Measurements from ENCODE around the gene TNFRSF18.
"Not testable (repeated sequence)": the region's sequence is repeated elsewhere in the genome, so short reads cannot be mapped to it uniquely, and the experiment has no call there.

The TNFRSF18 gene

DNA sequence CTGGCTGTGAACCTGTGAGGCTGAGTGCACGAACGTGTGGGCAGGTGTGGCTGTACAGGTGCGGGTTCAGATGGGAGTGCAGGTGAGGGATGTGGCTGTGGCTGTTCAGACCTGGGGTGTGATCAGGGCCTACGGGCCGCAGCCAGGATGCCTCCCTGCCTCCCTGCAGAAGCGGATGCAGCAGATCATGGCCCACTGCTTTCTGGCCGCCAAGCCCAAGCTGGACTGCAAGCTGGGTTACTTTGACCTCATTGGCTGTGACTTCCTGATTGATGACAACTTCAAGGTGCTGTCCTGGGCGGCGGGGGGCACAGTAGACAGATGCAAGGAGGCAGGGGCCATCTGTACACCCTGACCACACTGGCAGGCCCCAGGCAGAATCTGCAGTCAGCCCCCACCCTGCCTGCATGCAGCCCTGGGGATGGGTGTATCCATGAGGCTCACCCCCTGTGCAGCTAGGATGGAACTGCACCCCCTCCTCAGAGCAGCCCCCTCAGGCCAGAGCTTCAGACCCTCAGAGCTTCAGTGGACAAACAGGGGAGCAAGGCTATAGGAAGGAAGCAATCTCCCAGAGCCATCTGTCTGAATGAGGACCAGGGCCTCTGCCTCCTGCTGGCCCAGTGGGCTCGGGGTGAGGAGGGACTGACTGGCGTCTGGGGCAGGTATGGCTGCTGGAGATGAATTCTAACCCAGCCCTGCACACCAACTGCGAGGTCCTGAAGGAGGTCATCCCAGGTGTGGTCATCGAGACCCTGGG is 9.8 kb downstream of the TNFRSF18 start:
- DNase-seq, result no peak

DNA sequence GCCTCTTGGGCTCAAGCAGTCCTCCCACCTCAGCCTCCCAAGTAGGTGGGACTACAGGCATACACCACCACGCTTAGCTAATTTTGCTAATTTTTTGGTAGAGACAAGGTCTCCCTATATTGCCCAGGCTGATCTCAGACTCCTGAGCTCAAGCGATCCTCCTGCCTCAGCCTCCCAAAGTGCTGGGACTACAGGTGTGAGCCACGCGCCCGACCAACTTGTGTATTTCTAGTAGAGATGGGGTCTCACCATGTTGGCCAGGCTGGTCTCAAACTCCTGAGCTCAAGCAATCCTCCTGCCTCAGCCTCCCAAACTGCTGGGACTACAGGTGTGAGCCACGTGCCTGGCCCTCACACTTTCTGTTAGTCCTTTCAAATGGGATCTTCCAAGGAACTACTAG is 10.7 kb downstream of the TNFRSF18 start:
- DNase-seq, result not testable (repeated sequence)

DNA sequence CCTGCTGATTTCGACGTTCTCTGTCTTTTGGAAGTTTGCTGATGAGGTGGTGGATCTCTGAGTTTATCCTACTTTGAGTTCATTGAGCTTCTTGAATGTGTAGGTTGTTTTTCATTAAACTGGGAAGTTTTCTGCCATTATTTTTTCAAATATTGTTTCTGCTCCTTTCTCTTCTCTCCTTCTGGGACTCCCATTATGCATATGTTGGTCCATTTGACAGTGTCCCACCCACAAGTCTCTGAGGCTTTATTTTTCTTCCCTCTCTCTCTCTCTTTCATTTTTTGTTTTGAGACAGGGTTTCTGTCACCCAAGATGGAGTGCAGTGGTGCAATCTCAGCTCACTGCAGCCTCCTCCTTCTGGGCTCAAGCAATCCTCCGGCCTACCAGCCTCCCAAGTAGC is 11.7 kb downstream of the TNFRSF18 start:
- no peak for DNase-seq

DNA sequence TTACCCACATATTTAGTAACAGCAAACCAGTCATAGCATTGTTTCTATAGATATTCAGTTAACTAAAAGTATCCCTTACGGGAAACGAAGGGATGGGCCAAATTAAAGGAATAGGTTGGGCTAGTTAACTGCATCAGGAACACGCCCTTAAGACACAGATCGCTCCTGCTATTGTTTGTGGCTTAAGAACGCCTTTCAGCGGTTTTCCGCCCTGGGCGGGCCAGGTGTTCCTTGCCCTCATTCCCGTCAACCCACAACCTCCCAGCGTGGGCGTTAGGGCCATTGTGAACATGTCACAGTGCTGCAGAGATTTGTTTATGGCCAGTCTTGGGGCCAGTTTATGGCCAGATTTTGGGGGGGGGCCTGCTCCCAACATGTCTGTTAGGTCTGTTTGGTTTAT is 14.7 kb downstream of the TNFRSF18 start:
- DNase-seq, result no peak

DNA sequence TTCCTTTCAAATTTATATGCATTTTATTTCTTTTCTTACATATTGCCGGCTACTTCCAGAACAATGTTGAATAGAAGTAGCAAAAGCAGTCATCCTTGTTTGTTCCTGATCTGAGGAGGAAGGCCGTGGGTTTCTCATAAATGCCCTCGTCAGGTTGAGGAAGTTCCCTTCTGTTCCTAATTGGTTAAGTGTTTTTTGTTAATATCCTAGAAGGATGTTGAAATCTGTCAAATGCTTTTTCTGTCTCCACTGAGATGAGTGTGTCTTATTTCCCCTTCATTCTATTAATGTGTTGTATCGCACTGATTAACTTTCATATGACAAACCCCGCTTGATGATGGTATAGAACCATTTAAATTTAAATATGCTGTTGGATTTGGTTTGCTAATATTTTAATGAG is 17.3 kb downstream of the TNFRSF18 start:
- no peak for DNase-seq

DNA sequence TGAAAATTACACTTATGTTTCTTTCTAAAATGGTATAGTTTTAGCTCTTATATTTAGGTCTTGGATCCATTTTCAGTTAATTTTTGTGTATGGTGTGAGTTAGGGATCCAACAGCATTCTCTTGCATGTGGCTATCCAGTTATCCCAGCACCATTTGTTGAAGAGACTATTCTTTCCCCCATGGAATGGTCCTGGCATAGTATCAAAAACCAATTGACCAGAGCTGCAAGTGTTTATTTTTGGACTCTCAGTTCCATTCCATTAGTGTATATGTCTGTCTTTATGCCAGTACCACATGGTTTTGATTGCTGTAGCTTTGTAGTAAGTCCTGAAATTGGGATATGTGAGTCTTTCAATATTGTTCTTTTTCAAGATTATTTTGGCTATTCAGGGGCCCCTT is 18.5 kb downstream of the TNFRSF18 start:
- no peak for DNase-seq

DNA sequence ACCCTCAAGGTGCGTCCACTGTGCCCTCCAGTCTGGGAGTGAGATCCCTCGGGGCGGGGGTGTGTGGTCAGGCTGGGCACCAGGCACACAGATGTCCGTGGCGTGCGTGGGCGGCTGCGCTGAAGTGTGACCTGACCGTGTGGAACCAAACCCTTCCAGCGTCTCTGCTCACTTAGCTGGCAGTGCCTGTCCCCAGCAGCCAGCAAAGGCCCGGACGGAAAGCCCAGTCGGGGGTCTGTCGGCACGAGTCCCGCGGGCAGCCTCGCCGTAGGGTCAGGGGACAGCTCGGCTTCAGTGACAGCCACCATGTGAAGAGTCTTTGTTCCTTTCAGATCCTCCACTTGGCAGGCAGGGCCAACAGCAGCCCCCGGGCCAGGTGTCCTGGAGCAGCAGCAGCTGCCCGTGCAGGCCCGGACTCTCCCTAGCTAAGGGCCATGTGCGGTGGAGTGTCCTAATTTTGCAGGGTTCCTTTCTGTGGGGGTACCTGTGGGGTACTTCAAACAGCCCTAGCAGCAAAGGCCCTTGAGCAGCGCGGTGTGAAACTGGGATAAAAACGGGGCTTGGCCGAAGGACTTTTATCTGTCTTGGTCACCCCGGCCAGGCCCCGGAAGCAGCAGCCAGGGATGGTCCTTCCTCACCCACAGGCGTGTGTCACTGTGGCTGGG is 21.2 kb downstream of the TNFRSF18 start:
- no peak for DNase-seq

DNA sequence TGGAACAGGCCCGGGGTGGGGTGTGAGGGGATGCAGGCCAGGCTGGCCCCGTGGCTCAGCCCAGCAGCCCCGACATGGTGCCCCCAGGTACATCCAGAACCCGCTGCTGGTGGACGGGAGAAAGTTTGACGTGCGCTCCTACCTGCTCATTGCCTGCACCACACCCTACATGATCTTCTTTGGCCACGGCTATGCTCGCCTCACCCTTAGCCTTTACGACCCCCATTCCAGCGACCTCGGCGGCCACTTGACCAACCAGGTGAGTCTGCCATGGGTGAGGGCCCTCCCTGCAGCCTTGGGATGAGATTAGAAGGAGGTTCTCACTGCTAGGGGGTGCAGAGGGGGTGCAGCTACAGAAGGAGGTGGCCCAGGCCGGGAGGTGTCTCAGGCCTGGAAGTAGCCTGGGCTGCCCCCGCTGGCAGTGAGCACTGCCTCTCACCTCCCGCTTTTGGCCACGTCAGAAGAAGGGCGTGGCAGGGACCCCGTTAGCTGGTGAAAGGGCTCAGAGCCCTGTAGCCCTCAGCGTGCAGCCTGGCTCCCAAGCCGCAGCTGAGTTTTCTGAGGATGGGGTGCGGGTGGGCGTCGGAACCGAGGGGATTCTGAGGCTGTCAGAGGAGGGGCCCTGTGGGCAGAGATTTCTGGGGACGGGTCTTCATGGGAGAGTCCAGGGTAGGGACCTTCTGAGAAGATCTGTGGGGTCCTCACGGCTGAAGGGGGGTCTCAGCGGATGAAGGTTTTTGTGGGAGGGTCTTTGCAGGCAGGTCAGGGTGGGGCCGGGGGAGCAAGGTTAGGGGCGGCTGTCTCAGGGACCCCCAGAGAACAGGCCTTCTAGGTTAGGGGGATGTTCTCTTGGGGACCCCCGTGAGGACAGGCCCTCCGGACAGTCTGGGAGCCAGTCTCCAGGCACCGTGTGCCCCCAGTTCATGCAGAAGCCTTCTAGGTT is 22.3 kb downstream of the TNFRSF18 start:
- DNase-seq, result no peak

DNA sequence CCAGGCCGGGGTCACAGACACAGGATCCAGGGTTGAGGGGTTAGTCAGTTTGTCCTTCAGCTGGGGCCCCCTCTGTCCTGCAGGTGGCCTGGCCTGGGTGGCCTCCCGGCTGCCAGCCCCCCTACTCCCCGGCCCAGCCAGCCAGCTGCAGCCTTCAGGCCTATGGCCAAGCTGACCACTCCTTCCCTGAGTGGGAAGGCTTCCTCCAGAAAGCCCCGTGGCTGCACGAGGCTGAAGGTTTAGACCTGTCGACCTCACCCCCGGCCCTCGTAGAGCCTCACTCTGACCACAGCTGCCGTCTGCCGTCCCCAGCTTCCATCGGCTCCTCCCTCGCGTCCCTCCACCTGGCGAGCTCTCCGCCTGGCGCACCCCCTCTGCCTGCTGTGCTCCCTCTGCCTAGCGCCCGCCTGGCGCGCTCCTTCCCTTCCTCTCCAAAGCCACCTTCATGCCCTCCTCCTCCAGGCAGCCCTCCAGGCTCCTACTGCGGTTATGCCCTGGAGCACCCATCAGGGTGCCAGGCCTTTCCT is 23.1 kb downstream of the TNFRSF18 start:
- no peak for DNase-seq

DNA sequence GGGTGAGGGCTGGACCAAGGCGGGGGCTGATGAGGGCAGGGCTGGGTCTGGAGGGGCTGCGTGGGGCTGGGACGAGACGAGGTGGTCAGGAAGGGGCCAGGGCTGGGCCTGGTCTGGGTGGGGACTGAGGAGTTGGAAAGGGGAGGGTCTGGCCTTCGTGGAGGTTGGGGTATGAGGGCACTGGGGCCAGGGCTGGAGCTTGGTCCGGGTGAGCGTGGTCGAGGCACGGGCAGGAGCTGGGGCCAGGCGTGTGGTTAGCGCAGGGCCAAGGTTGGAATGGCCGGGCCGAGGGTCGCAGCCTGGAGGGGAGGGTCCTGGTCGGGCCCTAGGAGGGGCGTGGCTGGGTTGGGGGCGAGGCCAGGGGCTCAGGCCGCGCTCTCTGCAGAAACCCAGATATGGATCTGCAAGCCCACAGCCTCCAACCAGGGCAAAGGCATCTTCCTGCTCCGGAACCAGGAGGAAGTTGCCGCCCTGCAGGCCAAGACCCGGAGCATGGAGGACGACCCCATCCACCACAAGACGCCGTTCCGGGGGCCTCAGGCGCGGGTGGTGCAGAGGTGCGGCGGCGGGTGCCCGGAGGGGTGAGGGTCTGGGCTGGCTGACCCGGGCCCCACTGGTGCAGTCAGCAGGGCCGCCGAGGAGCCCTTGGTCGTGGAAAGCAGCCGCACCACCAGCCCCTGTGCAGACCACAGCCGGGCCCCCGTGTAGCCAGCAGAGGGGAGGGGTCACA is 23.7 kb downstream of the TNFRSF18 start:
- no peak for DNase-seq

DNA sequence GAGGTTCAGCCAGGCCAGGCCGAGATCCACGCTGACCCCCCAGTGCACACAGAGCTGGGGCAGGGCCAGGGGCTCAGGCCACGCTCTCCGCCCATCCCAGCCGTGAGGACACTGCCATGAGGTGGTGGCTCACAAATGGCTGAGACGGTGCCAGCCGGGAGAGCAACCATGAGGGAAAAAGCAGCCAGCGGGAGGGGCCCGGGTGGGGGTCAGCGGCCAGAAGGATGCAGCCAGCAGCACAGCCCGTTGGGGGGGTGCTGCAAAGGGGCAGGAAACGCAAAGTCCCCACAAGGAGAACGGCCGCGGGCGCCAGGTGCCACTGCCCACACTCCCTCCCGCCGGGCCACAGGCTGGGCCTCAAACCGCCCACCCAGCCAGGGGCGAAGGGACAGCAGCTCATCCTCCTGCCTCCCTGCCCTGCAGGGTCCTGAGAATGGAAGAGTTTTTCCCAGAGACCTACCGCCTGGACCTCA is 24.4 kb downstream of the TNFRSF18 start:
- no peak for DNase-seq

DNA sequence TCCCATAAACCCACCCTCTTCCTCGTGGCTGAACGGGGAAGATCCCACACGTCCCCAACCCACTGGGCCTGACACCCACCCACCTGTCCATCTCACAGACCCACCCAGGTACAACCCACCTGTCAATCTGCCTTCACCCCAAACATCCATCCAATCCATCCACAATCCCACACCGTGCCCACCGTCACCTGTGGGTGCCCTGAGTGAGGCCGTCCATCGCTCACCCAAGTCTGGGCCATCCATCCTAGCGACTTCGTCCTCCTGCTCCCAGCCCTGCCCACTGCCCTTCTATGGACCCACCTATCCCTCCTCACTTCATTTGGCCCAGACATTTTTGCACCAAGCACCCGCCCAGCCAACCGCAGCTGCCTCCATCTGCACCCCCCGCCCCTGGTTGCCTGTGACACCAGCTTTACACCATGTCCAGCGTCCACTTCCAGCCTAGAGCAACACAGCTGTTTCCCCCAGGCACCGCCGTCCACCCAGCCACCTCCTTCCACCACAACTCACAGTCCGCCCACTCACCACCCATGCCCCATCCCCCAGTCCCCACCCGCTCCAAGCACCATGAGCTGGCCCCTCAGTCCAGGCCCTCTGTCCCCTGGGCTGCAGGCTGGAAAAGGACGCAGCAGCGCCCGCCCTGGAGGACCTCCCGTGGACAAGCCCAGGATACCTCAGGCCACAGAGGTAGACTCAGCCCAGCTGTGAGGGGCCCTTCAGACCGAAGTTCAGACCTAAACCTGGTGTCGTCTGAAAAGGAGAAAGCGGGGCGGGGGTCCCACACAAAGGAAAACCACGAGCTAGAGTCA is 25.1 kb downstream of the TNFRSF18 start:
- DNase-seq, result no peak

DNA sequence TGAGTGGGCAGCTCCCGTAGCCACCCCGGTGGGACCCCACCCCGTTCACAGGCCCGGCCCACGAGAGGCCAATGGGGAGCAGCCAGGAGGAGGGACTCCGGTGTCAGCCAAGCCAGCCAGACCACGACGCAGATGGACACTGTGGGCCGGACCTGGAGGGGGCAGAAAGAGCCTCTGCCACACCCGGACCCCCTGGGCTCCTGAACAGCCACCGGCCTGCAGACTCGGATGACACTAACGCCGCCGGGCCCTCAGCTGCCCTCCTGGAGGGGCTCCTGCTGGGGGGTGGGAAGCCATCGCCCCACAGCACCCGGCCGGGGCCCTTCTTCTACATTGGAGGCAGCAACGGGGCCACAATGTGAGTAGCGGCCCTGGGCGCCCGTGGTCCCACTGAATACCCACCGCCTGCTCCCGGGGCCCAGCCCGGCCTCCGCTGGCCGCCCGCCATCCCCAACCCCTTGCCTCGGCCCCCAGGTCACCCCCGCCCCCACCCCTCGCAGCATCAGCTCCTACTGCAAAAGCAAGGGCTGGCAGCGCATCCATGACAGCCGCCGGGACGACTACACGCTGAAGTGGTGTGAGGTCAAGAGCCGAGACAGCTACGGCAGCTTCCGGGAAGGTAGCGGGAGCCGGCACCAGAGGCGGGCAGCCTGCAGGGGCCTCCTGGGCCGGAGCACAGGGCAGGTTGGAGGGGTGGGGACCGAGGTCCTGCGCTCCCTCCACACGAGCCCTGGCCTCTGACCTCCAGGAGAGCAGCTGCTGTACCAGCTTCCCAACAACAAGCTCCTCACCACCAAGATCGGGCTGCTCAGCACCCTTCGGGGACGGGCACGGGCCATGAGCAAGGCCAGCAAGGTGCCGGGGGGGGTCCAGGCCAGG is 26.2 kb downstream of the TNFRSF18 start:
- DNase-seq, result no peak

DNA sequence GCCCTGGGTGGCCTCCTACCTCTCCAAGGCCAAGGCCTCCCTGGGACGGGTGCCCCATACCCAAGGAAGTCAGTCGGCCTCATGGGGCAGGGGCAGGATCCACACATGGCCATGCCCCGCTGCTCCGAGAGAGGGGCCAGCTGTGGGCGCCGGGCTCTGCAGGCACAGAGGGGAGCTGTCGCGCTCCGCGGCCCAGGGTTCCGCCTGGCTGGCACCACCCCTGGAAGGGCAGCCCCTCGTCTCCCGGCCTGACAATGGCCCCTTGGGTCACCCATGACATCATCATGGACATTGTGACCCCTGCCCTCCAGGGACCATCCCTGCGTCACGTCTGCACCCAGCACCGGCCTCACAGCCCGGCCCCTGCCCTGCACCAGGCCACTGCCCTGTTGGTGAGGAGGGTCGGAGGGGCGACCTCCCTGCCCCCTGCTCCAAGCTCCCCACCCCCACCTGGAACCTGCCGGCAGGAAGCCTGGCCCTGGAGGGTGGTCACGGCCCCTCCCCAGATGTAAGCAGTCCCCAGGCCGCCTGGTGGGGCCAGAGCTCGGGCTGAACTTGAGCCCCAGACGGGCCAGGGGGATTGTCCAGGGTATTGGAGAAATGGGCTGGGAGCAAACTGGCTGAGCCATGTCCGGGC is 26.9 kb downstream of the TNFRSF18 start:
- DNase-seq, result no peak

DNA sequence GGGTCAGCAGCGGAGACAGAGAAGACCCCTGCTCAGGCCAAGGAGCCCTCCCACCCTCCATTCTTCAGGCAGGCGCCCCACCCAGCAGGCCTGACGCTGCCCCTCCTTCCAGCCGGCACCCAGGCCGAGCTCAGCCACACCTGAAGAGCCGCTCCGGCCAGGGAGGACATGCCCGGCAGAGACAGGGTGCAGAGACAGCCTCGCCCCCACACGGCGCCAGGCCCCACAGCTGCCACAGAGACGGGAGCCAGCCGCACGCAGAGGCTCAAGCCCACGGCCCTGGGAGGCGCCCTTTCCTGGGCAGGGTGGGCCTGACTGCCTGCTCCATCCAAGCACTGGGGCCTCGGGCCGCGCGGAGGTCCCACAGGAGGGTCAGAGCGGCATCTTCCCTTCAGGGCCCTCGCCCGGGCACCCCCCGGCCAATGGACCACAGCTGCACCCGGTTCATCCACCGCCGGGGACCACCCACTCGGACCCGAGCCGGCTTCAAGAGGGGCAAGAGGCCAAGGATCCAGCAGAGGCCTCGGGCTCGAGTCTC is 27.5 kb downstream of the TNFRSF18 start:
- DNase-seq, result no peak

DNA sequence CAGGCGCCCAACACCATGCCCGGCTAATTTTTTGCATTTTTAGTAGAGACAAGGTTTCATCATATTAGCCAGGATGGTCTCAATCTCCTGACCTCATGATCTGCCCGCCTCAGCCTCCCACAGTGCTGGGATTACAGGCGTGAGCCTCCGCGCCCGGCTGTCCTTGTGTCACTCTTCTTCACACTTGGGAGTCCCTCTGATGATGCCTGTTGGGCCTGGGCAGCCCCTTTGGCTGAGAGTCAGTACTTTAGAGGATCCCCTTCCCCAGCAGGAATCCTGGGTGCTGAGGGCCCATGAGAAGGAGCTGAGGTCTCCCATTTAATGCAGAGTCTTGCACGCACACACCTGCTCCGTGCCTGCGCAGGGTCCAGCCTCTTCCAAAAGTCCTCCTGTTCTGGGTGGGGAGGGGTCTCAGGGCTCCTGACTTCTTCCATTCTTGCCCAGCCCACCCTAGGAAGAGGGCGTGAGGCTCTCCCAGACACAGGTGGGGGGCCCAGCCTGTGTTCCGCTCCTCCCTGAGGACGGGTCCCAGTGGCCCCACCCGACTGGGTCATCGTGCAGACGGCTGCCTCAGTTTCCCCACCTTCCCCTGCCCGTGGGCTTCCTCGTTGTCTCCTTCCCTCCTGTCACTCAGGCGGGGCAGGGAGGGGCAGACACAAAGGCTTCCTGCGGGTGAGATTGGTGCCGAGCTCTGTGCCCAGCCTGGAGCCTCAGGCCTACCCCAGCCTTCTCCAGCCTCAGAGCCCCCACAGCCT is 28.8 kb downstream of the TNFRSF18 start:
- no peak for DNase-seq

DNA sequence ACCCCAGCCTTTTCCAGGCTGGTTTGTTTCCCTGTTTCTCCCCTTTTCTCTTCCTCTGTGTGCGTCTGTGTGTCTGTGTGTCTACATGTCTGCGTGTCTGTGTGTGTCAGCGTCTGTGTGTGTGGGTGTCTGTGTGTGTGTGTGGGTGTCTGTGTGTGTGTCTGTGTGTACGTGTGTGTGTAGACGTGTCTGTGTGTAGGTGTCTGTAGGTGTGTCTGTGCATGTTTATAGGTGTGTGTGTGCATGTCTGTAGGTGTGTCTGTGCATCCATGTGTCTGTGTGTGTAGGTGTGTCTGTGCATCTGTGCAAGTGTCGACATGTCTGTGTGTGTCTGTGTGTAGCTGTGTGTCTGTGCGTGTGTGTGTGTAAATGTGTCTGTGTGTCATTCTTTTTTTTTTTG is 29.5 kb downstream of the TNFRSF18 start:
- no peak for DNase-seq

DNA sequence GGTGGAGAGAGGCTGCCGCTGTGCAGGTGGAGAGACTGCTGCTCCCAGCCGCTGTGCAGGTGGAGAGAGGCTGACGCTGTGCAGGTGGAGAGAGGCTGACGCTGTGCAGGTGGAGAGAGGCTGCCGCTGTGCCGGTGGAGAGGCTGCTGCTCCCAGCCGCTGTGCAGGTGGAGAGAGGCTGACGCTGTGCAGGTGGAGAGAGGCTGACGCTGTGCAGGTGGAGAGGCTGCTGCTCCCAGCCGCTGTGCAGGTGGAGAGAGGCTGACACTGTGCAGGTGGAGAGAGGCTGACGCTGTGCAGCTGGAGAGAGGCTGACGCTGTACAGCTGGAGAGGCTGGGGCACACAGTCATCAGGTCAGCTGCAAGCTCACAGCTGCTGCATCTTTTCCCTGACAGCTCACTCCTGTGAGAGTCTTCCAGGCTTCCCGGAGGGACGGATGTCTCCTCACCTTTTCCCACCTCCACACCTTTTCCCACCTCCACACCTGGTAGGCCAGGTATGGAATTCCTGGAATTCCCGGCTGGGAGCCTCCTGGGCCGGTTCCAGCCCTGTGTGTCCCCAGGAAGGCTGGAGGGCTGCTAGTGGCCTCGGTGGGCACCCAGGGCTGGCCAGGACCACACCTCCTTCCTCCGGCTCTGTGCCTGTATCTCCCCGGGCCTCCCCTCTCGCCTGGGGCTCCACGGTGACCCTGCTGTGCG is 30.2 kb downstream of the TNFRSF18 start:
- not testable (repeated sequence) for DNase-seq
